OCI-LY7 (cell line): ENCODE measurements around the gene STK38L. TPM values are rescaled to one million over a fixed set of nuclear protein-coding genes. Genes with fewer than 3 reads are reported as not detected.

Experiments
- BruUV-seq: library from RNA; stranded (reverse); fragments of 400-500 nt; replicated peaks from 2 replicates; lab custom pipeline; 2021; lab: Mats Ljungman, UMichigan
- CTCF ChIA-PET: fragments of 300-600 bp; sonication (Branson Sonifier 250); formaldehyde crosslinking; loops from one replicate; lab custom pipeline; 2022; ENCODE audit warnings: antibody characterized with exemption; ENCODE audit not compliant: unreplicated experiment; lab: Charles Lee
- POLR2A ChIA-PET: fragments of 300-600 bp; sonication (Branson Sonifier 250); formaldehyde crosslinking; loops from one replicate; lab custom pipeline; 2022; ENCODE audit warnings: antibody characterized with exemption; lab: Charles Lee
- DNase-seq: peaks from one replicate; pipeline ENCODE4 v3.0.0-alpha.2; 2015; ENCODE audit warnings: low spot score
- H2AFZ ChIP-seq: fragments of 200-600 bp; sonication (generic), shearing (Covaris generic); 2 replicates; pipeline ENCODE4 v1.6.1; 2014; ENCODE audit warnings: mild to moderate bottlenecking, antibody characterized with exemption, low read length, moderate library complexity
- H3K27ac ChIP-seq: fragments of 200-600 bp; sonication (generic); 2 replicates; pipeline ENCODE4 v1.5.1; 2014; ENCODE audit warnings: mixed run types, low read depth, mild to moderate bottlenecking, moderate library complexity, low read length, inconsistent platforms; ENCODE audit not compliant: poor library complexity, severe bottlenecking
- H3K36me3 ChIP-seq: fragments of 200-600 bp; sonication (generic); 2 replicates; pipeline ENCODE4 v1.6.1; 2014; ENCODE audit warnings: mild to moderate bottlenecking, antibody characterized with exemption, low read length, moderate library complexity, mixed read lengths; ENCODE audit not compliant: insufficient read depth
- H3K4me1 ChIP-seq: fragments of 200-600 bp; sonication (generic); 2 replicates; pipeline ENCODE4 v1.5.1; 2014; ENCODE audit warnings: mild to moderate bottlenecking, low read length; ENCODE audit not compliant: insufficient read depth, poor library complexity, severe bottlenecking
- H3K4me2 ChIP-seq: fragments of 200-600 bp; sonication (generic); 2 replicates; pipeline ENCODE4 v1.6.1; 2014; ENCODE audit warnings: mild to moderate bottlenecking, low read length
- H3K4me3 ChIP-seq: fragments of 200-600 bp; sonication (generic); 2 replicates; pipeline ENCODE4 v1.5.1; 2014; ENCODE audit warnings: mild to moderate bottlenecking, low read depth, low read length; ENCODE audit not compliant: poor library complexity, severe bottlenecking
- H3K79me2 ChIP-seq: fragments of 200-600 bp; sonication (generic); 2 replicates; pipeline ENCODE4 v1.6.1; 2016; ENCODE audit warnings: low read depth, mild to moderate bottlenecking, low read length, moderate library complexity, mixed read lengths; ENCODE audit not compliant: insufficient read depth
- H3K9me2 ChIP-seq: fragments of 200-600 bp; sonication (generic); 2 replicates; pipeline ENCODE4 v1.6.1; 2016; ENCODE audit warnings: mild to moderate bottlenecking, low read length, mixed read lengths; ENCODE audit not compliant: insufficient read depth
- H3K9me3 ChIP-seq: fragments of 200-600 bp; sonication (generic); 2 replicates; pipeline ENCODE4 v1.6.1; 2014; ENCODE audit warnings: mild to moderate bottlenecking, mixed run types, low read length, mixed read lengths
- H4K20me1 ChIP-seq: fragments of 200-600 bp; sonication (generic); 2 replicates; pipeline ENCODE4 v1.6.1; 2014; ENCODE audit warnings: mild to moderate bottlenecking, antibody characterized with exemption, low read length, moderate library complexity, mixed read lengths; ENCODE audit not compliant: insufficient read depth
- CTCF ChIP-seq: fragments of 200-600 bp; sonication (generic); conservative IDR thresholded peaks from 2 replicates; pipeline ENCODE4 v1.5.1; 2014; ENCODE audit warnings: mild to moderate bottlenecking, antibody characterized with exemption, low read length, moderate library complexity, mixed read lengths
- EZH2phosphoT487 ChIP-seq: fragments of 200-600 bp; sonication (generic); IDR thresholded peaks from 2 replicates; pipeline ENCODE4 v1.6.1; 2018; ENCODE audit warnings: low read depth, borderline replicate concordance, mild to moderate bottlenecking, mixed run types, antibody characterized with exemption, low read length, moderate library complexity, mixed read lengths
- intact Hi-C: fragments of 100-400 bp; cut with micrococcal nuclease; formaldehyde crosslinking; loops from one replicate; pipeline ENCODE4 v1.10.0; 2022; ENCODE audit not compliant: unreplicated experiment
- total RNA-seq, 2 experiments: library from RNA; depleted of rRNA in 1 of 2; stranded (reverse); fragments of >200 nt in 1 of 2; shearing (Covaris generic) in 1 of 2; gene quantifications; 2 replicates each; pipeline ENCODE4 v1.2.3, GENCODE V29; 2014 to 2022

Gene STK38L
- total RNA-seq, 2 experiments from 2014 or later = 15.2 to 29.9 TPM

- CTCF ChIA-PET = interaction anchor here (0.6 to 1.0 kb wide), 2 partner anchors 20 to 289 kb away, joined by 3 read pairs; no protein-coding TSS in a partner anchor
- H3K9me3 ChIP-seq = no peaks in the 10 kb centered on the region
- BruUV-seq = no TSS peak
- POLR2A ChIA-PET = interaction anchor here (0.7 to 1.9 kb wide), 11 partner anchors 8 to 414 kb away, joined by 3 to 7 read pairs (median 4); no protein-coding TSS in a partner anchor
- H3K79me2 ChIP-seq = no peaks in the 10 kb centered on the region
- intact Hi-C loops = loop anchor here (5.0 to 10.0 kb wide), 3 partner anchors 83 to 470 kb away; partner anchors contain the start of gene ITPR2
- H3K9me2 ChIP-seq = no peaks in the 10 kb centered on the region
- no peaks in the 10 kb centered on the region for H4K20me1 ChIP-seq
- no peak overlapping the region for H2AFZ ChIP-seq
- no peak for DNase-seq
- no peak overlapping the region for H3K4me3 ChIP-seq
- peaks cover 7% of the 10 kb centered on the region; the same call in 1 of the 2 replicates for H3K36me3 ChIP-seq
- H3K27ac ChIP-seq = no peak overlapping the region
- no peaks in the 10 kb centered on the region for H3K4me1 ChIP-seq
- no peak overlapping the region for H3K4me2 ChIP-seq
- no peak for TF ChIP-seq CTCF
- no peak for TF ChIP-seq EZH2phosphoT487
These were observed 60.8 kb downstream of the STK38L start for GRCh38 chr12:27304856-27305255.

- Histone ChIP-seq H3K4me3 (no peak overlapping the region), H3K27ac (no peak overlapping the region), H3K9me2 (no peaks in the 10 kb centered on the region), H3K79me2 (no peaks in the 10 kb centered on the region), H3K4me1 (no peaks in the 10 kb centered on the region), H4K20me1 (no peaks in the 10 kb centered on the region), H2AFZ (no peak overlapping the region), H3K9me3 (no peaks in the 10 kb centered on the region), H3K36me3 (peaks cover 7% of the 10 kb centered on the region; the same call in 1 of the 2 replicates), H3K4me2 (no peak overlapping the region)
- intact Hi-C loops = loop anchor here (2.0 to 10.0 kb wide), 5 partner anchors 84 to 471 kb away; partner anchors contain the start of genes ITPR2 and TM7SF3
- DNase-seq = peak; percentile 57
- CTCF ChIA-PET = interaction anchor here (0.6 to 1.3 kb wide), 2 partner anchors 289 to 397 kb away, joined by 3 to 11 read pairs; no protein-coding TSS in a partner anchor
- no TSS peak for BruUV-seq
- TF ChIP-seq EZH2phosphoT487 (no peak), CTCF (peak; percentile 89)
- POLR2A ChIA-PET = interaction anchor here (0.6 to 1.8 kb wide), 17 partner anchors 9 to 295 kb away, joined by 3 to 7 read pairs (median 3); partner anchors contain the start of gene STK38L
These were observed 61.8 kb downstream of the STK38L start for GRCh38 chr12:27305673-27306456.
